HUDEP-2 (cell line): ENCODE data around the gene PNMA8C.
"Not testable (repeated sequence)": the region's sequence is repeated elsewhere in the genome, so short reads cannot be mapped to it uniquely, and the experiment has no call there.

Experiments used
- DNase-seq, 76 experiments: peaks; one replicate each; lab custom pipeline; 2025; ENCODE audit not compliant: unreplicated experiment in 76 of 76; lab: John Stamatoyannopoulos, UW

PNMA8C gene

DNA sequence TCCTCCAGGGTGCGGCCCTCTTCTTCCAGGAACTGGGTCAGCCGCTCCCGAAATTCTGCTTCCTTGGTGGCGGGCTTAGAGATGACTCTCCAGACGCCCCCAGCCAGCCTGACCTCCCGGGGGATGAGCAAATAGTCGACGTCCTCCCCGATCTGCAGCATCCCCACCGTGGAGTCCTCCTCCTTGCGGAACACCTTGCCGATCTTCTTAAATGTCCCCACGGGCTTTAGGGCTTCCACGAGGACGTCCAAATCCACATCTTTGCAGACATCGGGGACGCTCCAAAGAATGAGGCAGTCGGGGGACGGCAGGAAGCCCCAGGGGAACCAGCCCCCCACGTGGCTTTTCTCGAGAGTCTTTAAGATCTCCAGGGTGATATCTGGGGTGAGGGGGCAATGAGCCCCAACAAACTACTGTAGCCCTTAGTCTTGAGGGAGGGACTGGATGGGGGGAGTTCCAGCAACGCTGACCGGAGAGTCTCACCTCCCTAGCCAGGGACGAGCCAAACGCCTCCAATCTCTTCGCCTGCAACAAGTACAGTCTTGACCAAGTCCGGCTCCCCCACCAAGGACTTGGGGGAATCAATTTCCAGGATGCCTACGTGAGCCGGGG is 16.0 kb downstream of the PNMA8C start:
- no peak for DNase-seq

DNA sequence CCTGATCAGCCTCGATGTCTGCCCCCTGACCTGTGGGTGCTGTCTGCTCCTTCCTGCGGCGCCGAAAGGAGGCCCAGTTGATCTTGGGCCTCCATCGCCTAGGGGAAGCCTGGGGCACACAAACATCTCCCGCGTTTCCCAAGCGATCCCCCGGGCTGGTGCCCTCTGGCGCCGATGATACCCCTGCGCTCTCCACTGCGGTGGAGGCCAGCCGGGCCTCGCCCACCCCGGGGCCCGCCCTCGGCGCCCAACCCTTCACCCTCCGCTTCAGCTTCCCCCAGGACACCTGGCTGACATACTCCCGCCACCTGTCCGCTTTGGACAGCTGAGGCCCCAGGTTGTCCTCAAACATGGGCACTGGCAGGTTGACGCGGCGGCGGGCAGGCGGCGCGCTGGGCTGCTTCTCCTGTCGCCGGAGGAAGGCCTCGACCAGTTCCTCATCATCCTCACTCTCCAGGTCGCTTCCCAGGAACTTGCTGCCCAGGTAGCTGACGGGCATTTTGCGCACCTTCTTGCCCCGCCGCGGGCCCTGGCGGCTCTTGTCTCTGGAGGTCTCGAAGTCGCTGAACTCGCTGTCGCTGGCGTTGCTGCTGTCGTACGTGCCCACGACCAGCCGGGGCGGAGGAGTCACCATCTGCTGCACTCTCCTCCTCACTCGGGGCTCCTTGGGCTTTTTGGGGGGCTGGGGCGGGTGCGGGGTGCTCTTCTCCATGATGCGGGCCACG is 16.6 kb downstream of the PNMA8C start:
- DNase-seq, result no peak

DNA sequence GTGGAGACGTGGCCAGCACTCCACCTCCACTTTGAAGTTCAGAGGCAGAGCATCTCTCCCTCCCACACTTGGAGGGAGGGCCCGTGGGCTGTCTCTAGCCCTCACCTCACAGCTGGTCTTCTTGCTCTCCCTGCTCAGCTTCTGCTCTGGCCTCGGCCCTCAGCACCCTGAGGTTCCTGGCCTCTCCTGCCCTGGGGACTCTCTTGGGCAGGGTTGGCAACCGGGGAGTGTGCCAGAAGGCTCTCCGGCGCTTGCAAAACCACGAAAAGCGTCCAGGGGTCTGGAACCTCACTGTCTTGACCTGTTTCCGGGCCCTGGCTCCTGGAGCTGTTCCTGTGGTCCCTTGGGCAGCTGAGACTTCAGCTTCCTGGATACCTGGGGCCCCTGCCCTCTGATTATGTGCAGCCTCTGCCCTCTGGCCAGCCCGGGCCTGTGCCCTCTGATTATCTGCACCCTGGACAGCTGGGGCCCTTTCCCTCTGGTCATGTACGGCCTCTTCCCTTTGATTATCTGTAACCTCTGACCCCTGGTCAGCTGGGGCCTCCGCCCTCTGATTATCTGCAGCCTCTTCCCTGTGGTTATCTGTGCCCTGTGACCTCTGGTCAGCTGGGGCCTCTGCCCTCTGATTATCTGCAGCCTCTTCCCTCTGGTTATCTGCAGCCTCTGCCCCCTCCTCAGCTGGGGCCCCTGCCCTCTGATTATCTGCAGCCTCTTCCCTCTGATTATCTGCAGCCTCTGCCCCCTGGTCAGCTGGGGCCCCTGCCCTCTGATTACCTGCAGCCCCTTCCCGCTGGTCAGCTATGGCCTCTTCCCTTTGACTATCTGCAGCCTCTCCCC is 17.4 kb downstream of the PNMA8C start:
- no peak for DNase-seq

DNA sequence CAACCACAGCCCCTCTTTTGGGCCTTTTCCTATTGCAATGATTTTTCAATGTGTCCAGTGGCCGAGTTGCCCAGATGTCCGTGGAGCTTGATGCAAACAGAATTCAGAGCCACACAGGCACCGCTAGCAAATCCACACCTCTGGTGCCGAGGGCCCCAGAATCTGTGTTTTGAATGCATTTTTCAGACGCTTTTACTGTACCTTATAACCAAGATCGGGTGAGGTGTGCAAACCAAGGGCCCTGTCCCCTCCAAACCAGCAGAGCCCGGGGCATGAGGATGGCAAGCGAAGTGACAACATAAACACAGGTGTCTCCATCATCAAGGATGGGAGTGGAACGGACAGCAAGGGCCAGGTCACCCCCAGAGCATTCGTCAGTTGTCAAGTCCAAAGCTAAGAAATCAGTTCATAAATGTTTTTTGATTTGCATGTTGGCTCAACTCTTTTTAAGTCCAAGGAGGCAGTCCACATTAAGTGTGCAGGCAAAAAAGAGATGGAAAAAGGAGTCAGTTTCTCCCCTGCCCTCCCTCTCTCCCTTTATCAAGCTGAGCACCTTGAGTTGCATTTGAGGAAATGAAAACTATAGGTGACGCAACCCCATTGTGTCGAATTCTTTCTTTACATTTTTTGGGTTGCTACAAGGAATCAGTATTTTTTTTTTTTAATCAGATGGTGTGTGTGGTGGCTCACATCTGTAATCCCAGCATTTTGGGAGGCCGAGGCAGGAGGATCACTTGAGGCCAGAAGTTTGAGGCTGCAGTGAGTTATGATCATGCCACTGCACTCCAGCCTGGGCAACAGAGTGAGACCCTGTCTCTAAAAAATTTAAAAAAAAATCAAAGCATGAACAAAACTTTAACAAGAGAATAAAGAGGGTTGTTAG is 18.3 kb downstream of the PNMA8C start:
- DNase-seq, result no peak

DNA sequence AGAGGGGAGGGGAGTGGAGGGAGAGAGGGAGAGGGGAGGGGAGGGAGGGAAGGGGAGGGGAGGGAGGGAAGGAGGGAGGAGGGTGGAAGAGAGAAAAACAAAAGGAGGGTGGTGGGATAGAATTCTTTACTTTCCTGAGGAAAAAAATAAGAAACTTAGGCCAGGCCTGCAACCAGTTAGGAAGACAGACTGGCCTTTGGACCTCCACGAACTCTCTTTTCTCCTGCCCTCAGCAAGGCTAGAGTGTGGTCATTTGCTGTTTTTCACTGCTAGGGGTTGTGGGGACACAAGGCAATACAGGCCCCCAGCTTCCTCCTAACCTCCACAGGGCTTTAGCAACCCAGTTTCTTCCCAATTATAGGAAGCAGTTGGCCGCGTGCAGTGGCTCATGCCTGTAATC is 19.5 kb downstream of the PNMA8C start:
- DNase-seq, result no peak

DNA sequence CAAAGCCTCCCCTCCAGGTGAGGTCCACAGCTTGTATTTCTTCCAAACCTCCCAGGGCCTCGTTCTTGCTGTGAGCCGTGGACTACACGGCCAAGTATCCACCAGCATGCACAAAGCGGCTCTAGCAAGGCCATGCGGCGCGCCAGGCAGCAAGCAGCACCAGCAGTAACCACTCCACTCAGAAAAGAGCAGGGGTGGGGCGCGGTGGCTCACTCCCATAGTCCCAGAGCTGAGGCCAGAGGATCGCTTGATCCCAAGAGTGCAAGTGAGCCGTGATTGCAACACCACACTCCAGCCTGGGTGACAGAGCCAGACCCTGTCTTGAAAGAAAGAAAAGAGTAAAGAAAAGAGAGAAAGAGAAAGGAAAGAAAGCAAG is 20.1 kb downstream of the PNMA8C start:
- no peak for DNase-seq

DNA sequence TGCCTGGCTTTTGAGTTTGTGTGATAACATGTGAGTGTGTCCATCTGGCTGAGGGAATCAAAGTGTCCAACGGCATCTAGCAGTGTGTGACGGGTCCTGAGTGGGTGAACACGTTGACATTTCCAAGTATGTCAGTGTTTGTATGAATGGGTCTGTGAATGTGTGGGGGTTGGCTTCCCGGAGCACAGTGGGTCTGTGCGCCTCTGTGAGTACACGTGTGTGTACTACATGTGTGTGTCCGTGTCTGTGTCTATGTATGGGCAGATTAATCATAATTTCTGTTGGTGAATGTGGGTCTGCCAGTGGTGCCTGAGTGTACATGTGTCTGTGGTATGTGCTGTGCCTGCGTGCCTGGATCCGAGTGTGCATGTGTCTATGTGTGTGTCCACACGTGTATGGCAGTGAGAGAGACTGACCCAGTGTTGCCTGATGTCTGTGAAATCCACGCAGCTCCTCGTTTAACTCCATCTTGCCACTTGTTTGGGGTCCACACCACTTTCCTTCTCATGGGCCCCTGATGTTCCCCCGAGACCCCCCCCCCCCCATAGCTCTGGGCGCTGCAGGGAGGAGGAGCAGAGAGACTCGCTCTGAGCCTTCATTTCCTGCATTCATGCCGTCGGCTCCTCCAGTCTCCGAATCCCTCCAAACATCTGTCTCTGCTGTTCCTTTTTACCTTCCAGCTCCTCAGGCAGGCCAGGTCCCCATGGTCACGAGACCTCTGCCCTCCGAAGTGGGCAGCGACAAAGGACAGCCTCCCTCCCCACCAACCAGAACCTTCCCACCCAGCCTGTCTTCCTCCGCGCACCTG is 20.7 kb downstream of the PNMA8C start:
- DNase-seq, result no peak

DNA sequence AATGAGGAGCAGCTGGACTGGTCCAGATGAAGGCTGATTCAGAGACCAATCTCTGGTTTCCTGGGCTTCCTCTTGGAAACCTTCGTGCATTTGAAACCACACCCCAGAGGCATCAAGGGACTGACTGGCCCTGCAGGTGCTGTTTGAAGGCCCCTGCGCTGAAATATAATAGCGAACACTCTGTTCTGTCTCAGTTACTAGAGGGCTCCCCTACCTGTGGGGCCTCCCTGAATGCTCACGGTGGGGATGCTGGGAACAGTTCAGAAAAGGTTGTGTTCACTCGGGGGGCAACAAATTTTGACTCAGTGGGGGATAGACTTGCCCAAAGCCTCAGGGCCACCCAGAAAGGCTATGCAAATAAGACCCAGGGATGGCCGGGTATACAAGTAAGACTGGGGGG is 21.8 kb downstream of the PNMA8C start:
- no peak for DNase-seq

DNA sequence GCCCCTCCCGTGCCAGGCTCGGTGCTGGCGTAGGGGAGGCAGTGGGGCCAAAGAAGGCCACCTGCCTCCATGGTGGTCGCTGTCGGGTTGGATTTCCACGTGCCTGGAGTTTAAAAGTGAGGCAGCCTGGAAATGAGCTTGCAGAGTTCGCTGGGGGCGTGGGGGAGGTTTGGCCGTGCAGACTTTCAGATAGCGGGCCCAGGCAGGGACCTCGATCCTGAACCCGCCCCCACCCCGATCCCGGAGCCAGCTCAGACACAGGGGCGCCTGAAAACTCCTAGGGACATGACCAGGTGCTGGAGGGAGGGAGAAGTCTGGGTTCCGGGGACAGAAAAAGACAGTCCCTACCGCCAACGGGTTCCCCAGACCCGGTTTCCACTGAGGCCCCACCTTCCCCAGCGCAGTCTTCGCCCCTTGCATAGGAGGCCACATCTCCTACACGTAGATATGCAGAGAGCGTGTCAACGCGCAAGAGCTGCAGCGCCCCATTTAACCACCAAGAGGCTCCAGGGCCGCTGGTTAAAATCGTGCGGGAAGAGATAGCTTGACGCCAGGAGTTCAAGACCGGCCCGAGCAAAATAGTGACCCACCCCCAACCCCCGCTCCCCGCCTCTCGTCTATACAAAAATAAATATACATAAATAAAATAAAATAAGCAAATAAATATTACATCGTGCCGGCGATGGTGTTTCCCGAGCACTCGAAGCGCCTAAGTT is 23.8 kb downstream of the PNMA8C start:
- DNase-seq, result no peak

DNA sequence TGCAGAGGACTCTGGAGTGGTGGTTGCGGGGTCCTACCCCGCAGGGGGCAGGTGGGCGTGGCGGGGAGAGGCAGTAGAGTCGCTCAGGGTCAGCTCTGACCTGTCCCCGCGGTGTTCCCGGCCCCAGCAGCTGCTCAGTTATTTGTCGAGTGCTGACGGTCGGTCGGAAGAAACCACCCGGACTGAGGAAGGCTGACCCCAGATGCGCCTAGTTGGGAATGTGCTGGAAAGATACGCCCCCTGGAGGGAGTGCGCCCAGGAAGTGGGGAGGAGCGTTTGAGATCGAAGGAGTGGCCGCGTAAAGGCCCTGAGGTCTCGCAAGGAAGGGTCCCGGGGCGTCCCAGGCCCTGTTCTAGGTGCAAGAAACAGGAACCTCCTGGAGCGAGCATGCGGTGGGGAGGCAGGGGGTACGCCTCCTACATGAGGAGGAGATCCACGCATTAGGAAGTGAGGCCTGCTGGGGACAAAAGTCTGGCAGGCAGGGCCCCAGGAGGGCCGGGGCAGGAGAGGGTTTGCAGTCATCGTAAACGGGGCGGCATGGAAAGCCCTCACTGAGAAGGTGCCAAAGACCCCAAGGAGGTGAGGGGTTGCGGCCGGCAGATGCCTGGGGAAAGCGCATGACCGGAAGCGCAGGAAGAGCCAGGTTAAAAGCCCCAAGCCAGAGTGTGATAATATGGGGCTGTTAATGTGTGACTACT is 24.5 kb downstream of the PNMA8C start:
- DNase-seq, result no peak

DNA sequence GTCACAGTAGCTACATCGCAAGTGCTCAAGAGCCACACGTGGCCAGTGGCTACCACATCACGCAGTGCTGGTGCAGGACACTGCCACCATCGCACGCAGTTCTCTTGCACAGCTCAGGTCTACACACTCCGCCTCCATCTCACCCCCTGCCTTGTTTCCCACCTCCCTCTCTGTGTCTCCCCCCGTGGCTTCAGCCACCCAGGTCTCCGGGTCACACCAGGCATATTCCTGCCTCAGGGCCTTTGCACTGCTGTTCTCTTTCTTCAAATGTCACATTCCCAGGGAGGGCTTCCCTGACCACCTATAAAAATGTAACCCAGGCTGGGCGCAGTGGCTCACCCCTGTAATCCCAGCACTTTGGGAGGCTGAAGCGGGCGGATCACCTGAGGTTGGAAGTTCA is 26.0 kb downstream of the PNMA8C start:
- no peak for DNase-seq

DNA sequence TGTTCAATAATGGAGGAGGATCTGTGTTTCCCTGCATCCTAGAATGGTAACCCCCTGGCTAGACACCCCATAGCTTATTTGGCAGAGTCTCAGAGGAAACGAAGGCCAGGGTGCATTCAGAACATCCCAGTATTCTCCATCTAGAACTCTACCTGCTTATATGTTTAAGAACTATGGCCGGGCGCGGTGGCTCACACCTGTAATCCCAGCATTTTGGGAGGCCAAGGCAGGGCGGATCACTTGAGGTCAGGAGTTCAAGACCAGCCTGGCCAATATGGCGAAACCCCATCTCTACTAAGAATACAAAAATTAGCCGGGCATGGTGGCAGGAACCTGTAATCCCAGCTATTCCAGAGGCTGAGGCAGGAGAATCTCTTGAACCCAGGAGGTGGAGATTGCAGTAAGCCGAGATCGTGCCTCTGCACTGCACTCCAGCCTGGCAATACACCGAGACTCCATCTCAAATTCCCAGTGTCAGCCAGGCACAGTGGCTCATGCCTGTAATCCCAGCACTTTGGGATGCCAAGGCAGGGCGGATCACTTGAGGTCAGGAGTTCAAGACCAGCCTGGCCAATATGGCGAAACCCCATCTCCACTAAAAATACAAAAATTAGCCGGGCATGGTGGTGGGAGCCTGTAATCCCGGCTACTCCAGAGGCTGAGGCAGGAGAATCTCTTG is 30.8 kb downstream of the PNMA8C start:
- DNase-seq, result not testable (repeated sequence)

DNA sequence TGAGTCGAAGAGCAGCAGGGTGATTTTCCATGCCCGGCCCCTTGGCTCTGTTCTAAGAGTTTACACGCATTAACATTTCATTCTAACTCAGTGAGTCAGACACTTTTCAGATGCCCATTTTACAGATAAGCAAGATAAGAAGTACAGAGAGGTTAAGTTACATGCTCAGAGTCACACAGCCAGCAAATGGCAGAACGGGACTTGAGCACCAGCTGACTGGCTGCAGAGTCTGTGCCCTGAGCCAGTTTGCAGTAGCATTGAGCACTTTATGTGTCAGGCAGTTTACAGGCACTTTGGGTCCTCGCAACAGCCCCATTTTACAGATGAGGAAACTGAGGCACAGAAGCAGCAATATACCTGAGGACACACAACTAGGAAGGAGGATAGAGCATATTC is 34.3 kb downstream of the PNMA8C start:
- DNase-seq, result peak in 1 of 76 experiments; percentile 6

DNA sequence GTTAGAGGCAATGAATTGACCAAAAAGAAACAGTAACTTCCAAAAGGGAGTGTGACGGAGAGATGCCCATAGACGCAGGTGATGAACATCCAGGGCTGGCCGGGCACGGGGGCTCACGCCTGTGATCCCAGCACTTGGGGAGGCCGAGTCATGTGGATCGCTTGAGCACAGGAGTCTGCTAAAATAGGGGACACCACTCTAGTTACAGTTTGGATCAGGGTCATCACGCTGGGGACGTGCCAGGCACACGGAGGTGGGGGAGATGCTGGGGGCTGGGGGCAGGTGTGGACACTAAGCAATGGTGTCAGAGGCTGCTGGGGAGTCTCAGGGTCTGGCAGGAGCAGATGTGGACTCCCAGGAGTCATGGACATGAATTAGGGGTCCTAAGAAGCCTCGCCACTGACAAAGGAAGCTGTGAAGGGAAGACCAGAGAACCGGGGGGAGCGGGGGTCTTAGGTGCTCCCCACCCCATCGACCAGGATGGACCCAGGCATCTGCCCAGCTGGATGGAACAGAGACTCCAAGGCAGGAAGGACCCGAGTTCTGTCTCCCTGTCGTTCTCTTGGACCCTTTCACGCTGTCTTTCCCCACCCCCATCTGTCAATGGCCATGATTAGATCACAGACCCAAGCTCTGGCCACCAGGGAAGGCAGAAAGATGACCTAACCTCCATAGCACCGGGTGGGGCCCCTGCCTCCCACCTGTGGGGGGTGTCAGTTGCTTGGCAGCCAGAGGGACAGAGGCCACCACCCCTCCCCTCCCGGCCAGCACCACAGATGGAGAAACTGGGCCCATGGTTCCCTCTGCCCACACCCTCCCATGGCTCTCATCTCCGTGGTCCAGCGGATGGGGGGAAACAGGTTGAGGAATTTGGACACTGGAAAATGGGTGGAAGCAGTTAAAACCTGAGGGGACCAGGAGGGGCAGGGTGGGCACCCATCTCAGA is 35.0 kb downstream of the PNMA8C start:
- peak in 1 of 76 experiments; percentile 10 for DNase-seq

DNA sequence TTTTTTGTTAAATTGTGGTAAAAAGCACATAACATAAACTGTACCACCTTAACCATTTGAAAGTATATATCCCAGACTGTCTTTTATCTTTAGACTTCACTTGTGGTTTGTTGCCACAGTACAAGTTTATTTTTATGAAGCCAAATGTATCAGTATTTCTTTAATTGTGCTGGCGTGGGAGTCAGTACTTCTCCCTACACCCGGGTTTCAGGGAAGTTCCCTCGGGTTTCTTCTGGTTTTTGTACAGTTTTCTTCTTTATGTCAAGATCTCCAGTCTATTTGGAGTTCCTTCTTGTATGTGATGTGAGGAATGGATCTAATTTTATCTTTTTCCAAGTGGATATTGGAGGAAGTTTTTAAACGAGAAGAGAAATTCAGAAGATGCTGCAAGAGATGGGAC is 35.9 kb downstream of the PNMA8C start:
- DNase-seq, result no peak

DNA sequence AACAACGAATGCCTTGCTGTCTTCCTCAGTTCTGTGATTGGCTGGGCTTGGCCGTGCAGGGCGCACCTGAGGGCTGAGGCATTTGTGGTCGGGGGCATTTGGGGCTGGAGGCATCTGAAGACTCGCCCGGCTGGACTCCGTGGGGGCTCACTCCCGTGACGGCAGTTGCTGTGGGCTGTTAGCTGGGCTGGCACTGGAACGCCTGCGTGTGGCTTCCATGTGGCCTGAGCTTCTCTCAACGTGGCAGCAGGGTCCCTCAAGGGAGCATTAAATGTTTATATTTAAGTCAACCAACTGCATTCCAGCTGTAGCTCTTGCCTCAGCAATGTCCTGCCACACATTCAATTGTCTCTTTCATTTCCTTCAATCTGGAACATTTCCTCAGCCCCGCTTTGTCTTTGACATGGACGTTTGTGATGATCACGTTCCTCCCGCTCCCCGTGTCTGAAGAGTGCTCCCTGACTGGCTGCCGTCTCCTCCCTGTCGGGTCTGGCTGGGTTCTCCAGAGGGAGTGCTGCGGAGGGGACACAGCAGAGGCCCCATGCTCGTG is 36.4 kb downstream of the PNMA8C start:
- DNase-seq, result no peak
